Measurements from ENCODE around the gene OTUB2.

- TF ChIP-seq SIN3A (IDR thresholded peaks at IDR 0.05; ENCODE audit: borderline replicate concordance, low read depth, low read length), result no peak
- TF ChIP-seq USF1 (IDR thresholded peaks at IDR 0.05; ENCODE audit: borderline replicate concordance, low read depth), result no peak
- no peak for TF ChIP-seq GATA2 (CRISPR knock-in tag; IDR thresholded peaks at IDR 0.05)
These were observed 33.9 kb downstream of the OTUB2 start for GRCh38 chr14:94059998-94060397.
